Measurements from ENCODE around the gene NR4A1. TPM values are rescaled to one million over a fixed set of nuclear protein-coding genes. Genes with fewer than 3 reads are reported as not detected.

NR4A1 gene
- total and polyA plus RNA-seq, 2 of the 13 experiments (the other 11 are each of a cell fraction or from before 2014, with no cell fraction given) = 5.7 to 15.2 TPM

- TF ChIP-seq IRF9 (CRISPR knock-in tag; IDR thresholded peaks at IDR 0.05; ENCODE audit: borderline replicate concordance) = peak; percentile 91; the same call in 1 of the 2 replicates
- TF ChIP-seq RFXANK (CRISPR knock-in tag; IDR thresholded peaks at IDR 0.05) = 0 out of 2 replicates have a peak, but pooled peaks have one; percentile 46
- TF ChIP-seq HMGA1 (CRISPR knock-in tag; conservative IDR thresholded peaks at IDR 0.05) = no peak
- TF ChIP-seq GRHL1 (CRISPR knock-in tag; conservative IDR thresholded peaks at IDR 0.05) = no peak
- TF ChIP-seq ZNF747 (CRISPR knock-in tag; IDR thresholded peaks at IDR 0.05; ENCODE audit: borderline replicate concordance) = no peak; the same call in 1 of the 2 replicates
- TF ChIP-seq ZNF773 (CRISPR knock-in tag; IDR thresholded peaks at IDR 0.05; ENCODE audit: borderline replicate concordance) = no peak; the same call in 1 of the 2 replicates
- TF ChIP-seq MED8 (CRISPR knock-in tag; IDR thresholded peaks at IDR 0.05; ENCODE audit: insufficient replicate concordance) = peak; percentile 50
- peak; percentile 16; the same call in 1 of the 2 replicates for TF ChIP-seq ZNF263 (CRISPR knock-in tag; IDR thresholded peaks at IDR 0.05)
- no peak for TF ChIP-seq ZNF646 (CRISPR knock-in tag; IDR thresholded peaks at IDR 0.05)
- TF ChIP-seq SRY (CRISPR knock-in tag; IDR thresholded peaks at IDR 0.05) = no peak
- no peak for TF ChIP-seq ZNF496 (CRISPR knock-in tag; IDR thresholded peaks at IDR 0.05; ENCODE audit: insufficient replicate concordance)
- no peak for TF ChIP-seq CHD4 (IDR thresholded peaks at IDR 0.05; ENCODE audit: borderline replicate concordance, low read length)
- TF ChIP-seq WIZ (CRISPR knock-in tag; IDR thresholded peaks at IDR 0.05) = peak; percentile 82; the same call in 1 of the 2 replicates
- no peak for TF ChIP-seq CHD2 (IDR thresholded peaks at IDR 0.05; ENCODE audit: low read depth, low read length)
- peak; percentile 15; the same call in 1 of the 2 replicates for TF ChIP-seq HNF4G (IDR thresholded peaks at IDR 0.05; ENCODE audit: borderline replicate concordance, low read depth, low read length)
- peak; percentile 72 for TF ChIP-seq HNF4G (CRISPR knock-in tag; IDR thresholded peaks at IDR 0.05; ENCODE audit: borderline replicate concordance, low read depth)
- TF ChIP-seq NBN (conservative IDR thresholded peaks at IDR 0.05) = no peak
- TF ChIP-seq ISX (CRISPR knock-in tag; conservative IDR thresholded peaks at IDR 0.05) = no peak
- peak; percentile 66; the same call in 1 of the 2 replicates for TF ChIP-seq CREB3 (CRISPR knock-in tag; IDR thresholded peaks at IDR 0.05)
These were observed 18.3 kb downstream of the NR4A1 start, which contains the start of gene ATG101 (continued) for GRCh38 chr12:52069327-52070184.

Measured in HepG2 (cell line).